Stimulated activated CD8-positive, alpha-beta memory T cell treated with anti-CD3 and anti-CD28 coated beads, Interleukin-12 subunit alpha, Interleukin-12 subunit beta, amount 100 ng/mL, for 1 hour (primary cell): ENCODE measurements around the gene AP4E1.
"Not testable (repeated sequence)": the region's sequence is repeated elsewhere in the genome, so short reads cannot be mapped to it uniquely, and the experiment has no call there.

Experiments used
- DNase-seq: peaks from one replicate; pipeline ENCODE4 v3.0.0-alpha.2; 2020; ENCODE audit warnings: low read depth

AP4E1 gene

GRCh38 chr15:50950745-50951144 lies 42.3 kb downstream of the AP4E1 start:
- DNase-seq = not testable (repeated sequence)

GRCh38 chr15:50953302-50953701 lies 44.8 kb downstream of the AP4E1 start:
- no peak for DNase-seq

GRCh38 chr15:50954837-50955236 lies 46.4 kb downstream of the AP4E1 start:
- DNase-seq = not testable (repeated sequence)

GRCh38 chr15:50959717-50960116 lies 51.2 kb downstream of the AP4E1 start:
- no peak for DNase-seq

- DNase-seq = no peak
Measured at GRCh38 chr15:50964075-50964474, 55.6 kb downstream of the AP4E1 start.

GRCh38 chr15:50968353-50968752 lies 59.9 kb downstream of the AP4E1 start:
- no peak for DNase-seq

GRCh38 chr15:50970524-50970923 lies 62.0 kb downstream of the AP4E1 start:
- no peak for DNase-seq

GRCh38 chr15:50971115-50971514 lies 62.6 kb downstream of the AP4E1 start:
- DNase-seq = no peak

- no peak for DNase-seq
Measured at GRCh38 chr15:50971542-50971941, 63.1 kb downstream of the AP4E1 start.

- no peak for DNase-seq
Measured at GRCh38 chr15:50973605-50974004, 65.1 kb downstream of the AP4E1 start.

GRCh38 chr15:50977162-50977561 lies 68.7 kb downstream of the AP4E1 start:
- no peak for DNase-seq

GRCh38 chr15:50978580-50978979 lies 70.1 kb downstream of the AP4E1 start:
- DNase-seq = no peak

- DNase-seq = no peak
Measured at GRCh38 chr15:50979041-50979440, 70.6 kb downstream of the AP4E1 start.

GRCh38 chr15:50993598-50993997 lies 85.1 kb downstream of the AP4E1 start:
- DNase-seq = no peak

GRCh38 chr15:50996641-50997040 lies 88.2 kb downstream of the AP4E1 start:
- no peak for DNase-seq

- no peak for DNase-seq
Measured at GRCh38 chr15:50997371-50998051, 89.0 kb downstream of the AP4E1 start.

GRCh38 chr15:51004103-51004551 lies 95.6 kb downstream of the AP4E1 start:
- DNase-seq = no peak

GRCh38 chr15:51006336-51006985 lies 98.0 kb downstream of the AP4E1 start:
- DNase-seq = no peak

- DNase-seq = no peak
Measured at GRCh38 chr15:51007131-51007666, 98.7 kb downstream of the AP4E1 start.

GRCh38 chr15:51011212-51011611 lies 102.7 kb downstream of the AP4E1 start:
- DNase-seq = no peak

GRCh38 chr15:51016615-51017014 lies 108.1 kb downstream of the AP4E1 start:
- no peak for DNase-seq

- no peak for DNase-seq
Measured at GRCh38 chr15:51022206-51022605, 113.7 kb downstream of the AP4E1 start.

GRCh38 chr15:51023499-51023898 lies 115.0 kb downstream of the AP4E1 start:
- no peak for DNase-seq
